ENCODE data around the gene ZMYND10. TPM values are rescaled to one million over a fixed set of nuclear protein-coding genes. Genes with fewer than 3 reads are reported as not detected.

The ZMYND10 gene
- total and polyA plus RNA-seq, 2 experiments from 2014 or later, result 0.29 to 0.31 TPM

DNA sequence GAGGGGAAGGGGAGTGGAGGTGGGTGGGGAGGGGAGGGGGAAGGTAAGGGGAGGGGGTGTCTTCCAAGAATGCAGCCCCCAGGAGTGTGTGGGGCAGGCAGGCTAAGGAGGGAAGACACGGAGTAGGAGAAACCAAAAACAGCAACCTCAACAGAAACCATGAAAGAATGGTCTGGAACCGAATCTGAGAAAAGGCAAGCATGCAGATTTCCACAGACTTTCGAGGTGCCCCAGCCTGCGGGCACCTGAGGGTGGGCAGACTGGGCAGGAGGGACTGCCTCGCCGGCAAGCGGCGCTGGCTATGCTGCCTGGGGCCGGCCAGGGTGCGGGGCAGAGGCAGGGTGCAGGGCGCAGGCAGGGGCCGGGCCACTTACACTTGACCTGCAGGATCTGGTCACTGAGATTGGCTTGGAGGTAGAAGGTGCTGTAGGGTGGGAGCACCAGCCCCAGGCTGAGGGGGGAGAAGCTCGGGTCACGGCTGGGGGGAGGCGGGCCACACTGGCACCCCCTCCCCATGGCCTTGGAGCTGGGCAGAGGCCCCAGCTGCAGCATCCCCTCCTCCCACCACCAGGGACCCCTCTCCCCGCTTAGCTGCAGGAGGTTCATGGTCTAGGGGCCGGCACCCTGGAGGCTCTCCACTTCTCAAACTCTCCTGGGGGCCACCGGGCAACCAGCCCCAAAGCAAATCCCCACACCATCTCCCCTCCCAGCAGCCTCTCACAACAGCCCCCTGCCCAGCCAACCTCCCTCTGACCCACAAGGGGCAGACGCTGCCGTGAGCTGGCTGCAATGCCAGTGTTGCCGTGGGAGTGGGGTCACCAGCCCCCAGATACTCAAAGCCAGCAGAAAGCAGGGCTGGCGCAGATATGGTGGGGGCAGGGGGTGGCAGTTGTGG lies 29.1 kb upstream of the ZMYND10 start:
- no peaks in the 10 kb centered on the region for H3K27me3 ChIP-seq (ENCODE audit: insufficient read depth)
- H3K9me2 ChIP-seq (ENCODE audit: insufficient read depth), result no peaks in the 10 kb centered on the region
- Mint-ChIP-seq H3K9me3 (no peaks in the 10 kb centered on the region; the same call in 2 of the 3 replicates), H3K27ac (no peak overlapping the region), H3K27me3 (ENCODE audit: insufficient read depth, low read depth, poor library complexity) (peaks cover 26% of the 10 kb centered on the region), H3K4me3 (no peak overlapping the region), H3K36me3 (ENCODE audit: low read depth) (no peaks in the 10 kb centered on the region; the same call in 2 of the 3 replicates), H3K4me1 (peaks cover 37% of the 10 kb centered on the region)
- no peaks in the 10 kb centered on the region for H3K79me2 ChIP-seq (replicated peaks; ENCODE audit: insufficient read depth)
- no peaks in the 10 kb centered on the region for H4K20me1 ChIP-seq (replicated peaks; ENCODE audit: insufficient read depth)
- no peak overlapping the region for H2AFZ ChIP-seq
- H3K4me3 ChIP-seq, result no peak overlapping the region
- H3F3A ChIP-seq (replicated peaks; ENCODE audit: low read depth), result no peaks in the 10 kb centered on the region
- DNase-seq (ENCODE audit: low spot score), result no peak
- no peak overlapping the region for H3K27ac ChIP-seq (ENCODE audit: low read depth)
- TF ChIP-seq JUNB (IDR thresholded peaks at IDR 0.05; ENCODE audit: unreplicated experiment) (no peak), EZH2phosphoT487 (IDR thresholded peaks at IDR 0.05; ENCODE audit: unreplicated experiment) (no peak), CREB1 (CRISPR knock-in tag; IDR thresholded peaks at IDR 0.05; ENCODE audit: low read depth) (no peak), ZNF331 (CRISPR knock-in tag; IDR thresholded peaks at IDR 0.05; ENCODE audit: low read depth) (no peak), NANOG (IDR thresholded peaks at IDR 0.05; ENCODE audit: borderline replicate concordance) (no peak), ZNF114 (CRISPR knock-in tag; IDR thresholded peaks at IDR 0.05) (no peak), STAT1 (IDR thresholded peaks at IDR 0.05; ENCODE audit: unreplicated experiment) (no peak), EZH2 (IDR thresholded peaks at IDR 0.05; ENCODE audit: low read depth, unreplicated experiment) (no peak), POLR2AphosphoS5 (IDR thresholded peaks at IDR 0.05; ENCODE audit: low read depth) (no peak)
- TF ChIP-seq, protein P1, sequence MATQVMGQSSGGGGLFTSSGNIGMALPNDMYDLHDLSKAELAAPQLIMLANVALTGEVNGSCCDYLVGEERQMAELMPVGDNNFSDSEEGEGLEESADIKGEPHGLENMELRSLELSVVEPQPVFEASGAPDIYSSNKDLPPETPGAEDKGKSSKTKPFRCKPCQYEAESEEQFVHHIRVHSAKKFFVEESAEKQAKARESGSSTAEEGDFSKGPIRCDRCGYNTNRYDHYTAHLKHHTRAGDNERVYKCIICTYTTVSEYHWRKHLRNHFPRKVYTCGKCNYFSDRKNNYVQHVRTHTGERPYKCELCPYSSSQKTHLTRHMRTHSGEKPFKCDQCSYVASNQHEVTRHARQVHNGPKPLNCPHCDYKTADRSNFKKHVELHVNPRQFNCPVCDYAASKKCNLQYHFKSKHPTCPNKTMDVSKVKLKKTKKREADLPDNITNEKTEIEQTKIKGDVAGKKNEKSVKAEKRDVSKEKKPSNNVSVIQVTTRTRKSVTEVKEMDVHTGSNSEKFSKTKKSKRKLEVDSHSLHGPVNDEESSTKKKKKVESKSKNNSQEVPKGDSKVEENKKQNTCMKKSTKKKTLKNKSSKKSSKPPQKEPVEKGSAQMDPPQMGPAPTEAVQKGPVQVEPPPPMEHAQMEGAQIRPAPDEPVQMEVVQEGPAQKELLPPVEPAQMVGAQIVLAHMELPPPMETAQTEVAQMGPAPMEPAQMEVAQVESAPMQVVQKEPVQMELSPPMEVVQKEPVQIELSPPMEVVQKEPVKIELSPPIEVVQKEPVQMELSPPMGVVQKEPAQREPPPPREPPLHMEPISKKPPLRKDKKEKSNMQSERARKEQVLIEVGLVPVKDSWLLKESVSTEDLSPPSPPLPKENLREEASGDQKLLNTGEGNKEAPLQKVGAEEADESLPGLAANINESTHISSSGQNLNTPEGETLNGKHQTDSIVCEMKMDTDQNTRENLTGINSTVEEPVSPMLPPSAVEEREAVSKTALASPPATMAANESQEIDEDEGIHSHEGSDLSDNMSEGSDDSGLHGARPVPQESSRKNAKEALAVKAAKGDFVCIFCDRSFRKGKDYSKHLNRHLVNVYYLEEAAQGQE (IDR thresholded peaks at IDR 0.05; ENCODE audit: unreplicated experiment), result no peak
- TF ChIP-seq, protein P2, sequence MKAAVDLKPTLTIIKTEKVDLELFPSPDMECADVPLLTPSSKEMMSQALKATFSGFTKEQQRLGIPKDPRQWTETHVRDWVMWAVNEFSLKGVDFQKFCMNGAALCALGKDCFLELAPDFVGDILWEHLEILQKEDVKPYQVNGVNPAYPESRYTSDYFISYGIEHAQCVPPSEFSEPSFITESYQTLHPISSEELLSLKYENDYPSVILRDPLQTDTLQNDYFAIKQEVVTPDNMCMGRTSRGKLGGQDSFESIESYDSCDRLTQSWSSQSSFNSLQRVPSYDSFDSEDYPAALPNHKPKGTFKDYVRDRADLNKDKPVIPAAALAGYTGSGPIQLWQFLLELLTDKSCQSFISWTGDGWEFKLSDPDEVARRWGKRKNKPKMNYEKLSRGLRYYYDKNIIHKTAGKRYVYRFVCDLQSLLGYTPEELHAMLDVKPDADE (IDR thresholded peaks at IDR 0.05), result no peak
- TF ChIP-seq, protein P3, sequence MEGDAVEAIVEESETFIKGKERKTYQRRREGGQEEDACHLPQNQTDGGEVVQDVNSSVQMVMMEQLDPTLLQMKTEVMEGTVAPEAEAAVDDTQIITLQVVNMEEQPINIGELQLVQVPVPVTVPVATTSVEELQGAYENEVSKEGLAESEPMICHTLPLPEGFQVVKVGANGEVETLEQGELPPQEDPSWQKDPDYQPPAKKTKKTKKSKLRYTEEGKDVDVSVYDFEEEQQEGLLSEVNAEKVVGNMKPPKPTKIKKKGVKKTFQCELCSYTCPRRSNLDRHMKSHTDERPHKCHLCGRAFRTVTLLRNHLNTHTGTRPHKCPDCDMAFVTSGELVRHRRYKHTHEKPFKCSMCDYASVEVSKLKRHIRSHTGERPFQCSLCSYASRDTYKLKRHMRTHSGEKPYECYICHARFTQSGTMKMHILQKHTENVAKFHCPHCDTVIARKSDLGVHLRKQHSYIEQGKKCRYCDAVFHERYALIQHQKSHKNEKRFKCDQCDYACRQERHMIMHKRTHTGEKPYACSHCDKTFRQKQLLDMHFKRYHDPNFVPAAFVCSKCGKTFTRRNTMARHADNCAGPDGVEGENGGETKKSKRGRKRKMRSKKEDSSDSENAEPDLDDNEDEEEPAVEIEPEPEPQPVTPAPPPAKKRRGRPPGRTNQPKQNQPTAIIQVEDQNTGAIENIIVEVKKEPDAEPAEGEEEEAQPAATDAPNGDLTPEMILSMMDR (conservative IDR thresholded peaks at IDR 0.05; ENCODE audit: low read depth in 2 of 2), result no peak
- TF ChIP-seq, protein P4, sequence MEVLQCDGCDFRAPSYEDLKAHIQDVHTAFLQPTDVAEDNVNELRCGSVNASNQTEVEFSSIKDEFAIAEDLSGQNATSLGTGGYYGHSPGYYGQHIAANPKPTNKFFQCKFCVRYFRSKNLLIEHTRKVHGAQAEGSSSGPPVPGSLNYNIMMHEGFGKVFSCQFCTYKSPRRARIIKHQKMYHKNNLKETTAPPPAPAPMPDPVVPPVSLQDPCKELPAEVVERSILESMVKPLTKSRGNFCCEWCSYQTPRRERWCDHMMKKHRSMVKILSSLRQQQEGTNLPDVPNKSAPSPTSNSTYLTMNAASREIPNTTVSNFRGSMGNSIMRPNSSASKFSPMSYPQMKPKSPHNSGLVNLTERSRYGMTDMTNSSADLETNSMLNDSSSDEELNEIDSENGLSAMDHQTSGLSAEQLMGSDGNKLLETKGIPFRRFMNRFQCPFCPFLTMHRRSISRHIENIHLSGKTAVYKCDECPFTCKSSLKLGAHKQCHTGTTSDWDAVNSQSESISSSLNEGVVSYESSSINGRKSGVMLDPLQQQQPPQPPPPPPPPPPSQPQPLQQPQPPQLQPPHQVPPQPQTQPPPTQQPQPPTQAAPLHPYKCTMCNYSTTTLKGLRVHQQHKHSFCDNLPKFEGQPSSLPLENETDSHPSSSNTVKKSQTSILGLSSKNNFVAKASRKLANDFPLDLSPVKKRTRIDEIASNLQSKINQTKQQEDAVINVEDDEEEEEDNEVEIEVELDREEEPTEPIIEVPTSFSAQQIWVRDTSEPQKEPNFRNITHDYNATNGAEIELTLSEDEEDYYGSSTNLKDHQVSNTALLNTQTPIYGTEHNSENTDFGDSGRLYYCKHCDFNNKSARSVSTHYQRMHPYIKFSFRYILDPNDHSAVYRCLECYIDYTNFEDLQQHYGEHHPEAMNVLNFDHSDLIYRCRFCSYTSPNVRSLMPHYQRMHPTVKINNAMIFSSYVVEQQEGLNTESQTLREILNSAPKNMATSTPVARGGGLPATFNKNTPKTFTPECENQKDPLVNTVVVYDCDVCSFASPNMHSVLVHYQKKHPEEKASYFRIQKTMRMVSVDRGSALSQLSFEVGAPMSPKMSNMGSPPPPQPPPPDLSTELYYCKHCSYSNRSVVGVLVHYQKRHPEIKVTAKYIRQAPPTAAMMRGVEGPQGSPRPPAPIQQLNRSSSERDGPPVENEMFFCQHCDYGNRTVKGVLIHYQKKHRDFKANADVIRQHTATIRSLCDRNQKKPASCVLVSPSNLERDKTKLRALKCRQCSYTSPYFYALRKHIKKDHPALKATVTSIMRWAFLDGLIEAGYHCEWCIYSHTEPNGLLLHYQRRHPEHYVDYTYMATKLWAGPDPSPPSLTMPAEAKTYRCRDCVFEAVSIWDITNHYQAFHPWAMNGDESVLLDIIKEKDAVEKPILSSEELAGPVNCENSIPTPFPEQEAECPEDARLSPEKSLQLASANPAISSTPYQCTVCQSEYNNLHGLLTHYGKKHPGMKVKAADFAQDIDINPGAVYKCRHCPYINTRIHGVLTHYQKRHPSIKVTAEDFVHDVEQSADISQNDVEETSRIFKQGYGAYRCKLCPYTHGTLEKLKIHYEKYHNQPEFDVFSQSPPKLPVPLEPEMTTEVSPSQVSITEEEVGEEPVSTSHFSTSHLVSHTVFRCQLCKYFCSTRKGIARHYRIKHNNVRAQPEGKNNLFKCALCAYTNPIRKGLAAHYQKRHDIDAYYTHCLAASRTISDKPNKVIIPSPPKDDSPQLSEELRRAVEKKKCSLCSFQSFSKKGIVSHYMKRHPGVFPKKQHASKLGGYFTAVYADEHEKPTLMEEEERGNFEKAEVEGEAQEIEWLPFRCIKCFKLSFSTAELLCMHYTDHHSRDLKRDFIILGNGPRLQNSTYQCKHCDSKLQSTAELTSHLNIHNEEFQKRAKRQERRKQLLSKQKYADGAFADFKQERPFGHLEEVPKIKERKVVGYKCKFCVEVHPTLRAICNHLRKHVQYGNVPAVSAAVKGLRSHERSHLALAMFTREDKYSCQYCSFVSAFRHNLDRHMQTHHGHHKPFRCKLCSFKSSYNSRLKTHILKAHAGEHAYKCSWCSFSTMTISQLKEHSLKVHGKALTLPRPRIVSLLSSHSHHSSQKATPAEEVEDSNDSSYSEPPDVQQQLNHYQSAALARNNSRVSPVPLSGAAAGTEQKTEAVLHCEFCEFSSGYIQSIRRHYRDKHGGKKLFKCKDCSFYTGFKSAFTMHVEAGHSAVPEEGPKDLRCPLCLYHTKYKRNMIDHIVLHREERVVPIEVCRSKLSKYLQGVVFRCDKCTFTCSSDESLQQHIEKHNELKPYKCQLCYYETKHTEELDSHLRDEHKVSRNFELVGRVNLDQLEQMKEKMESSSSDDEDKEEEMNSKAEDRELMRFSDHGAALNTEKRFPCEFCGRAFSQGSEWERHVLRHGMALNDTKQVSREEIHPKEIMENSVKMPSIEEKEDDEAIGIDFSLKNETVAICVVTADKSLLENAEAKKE (CRISPR knock-in tag; IDR thresholded peaks at IDR 0.05), result no peak
- H3K4me1 ChIP-seq (ENCODE audit: insufficient read depth), result peaks cover 11% of the 10 kb centered on the region
- H3K4me2 ChIP-seq, result no peak overlapping the region
- H3K36me3 ChIP-seq (ENCODE audit: insufficient read depth), result no peaks in the 10 kb centered on the region
- ATAC-seq, result peak; percentile 6; the same call in 2 of the 3 replicates

Measured in GM23338 (cell line).